ENCODE results near the gene PPHLN1.
"Not testable (repeated sequence)": the region's sequence is repeated elsewhere in the genome, so short reads cannot be mapped to it uniquely, and the experiment has no call there.

Gene PPHLN1

GRCh38 chr12:42322567-42322966 lies 3.4 kb upstream of the PPHLN1 start:
- no peak for DNase-seq (ENCODE audit: low read depth)

- no peak for DNase-seq (ENCODE audit: low read depth)
Observed at GRCh38 chr12:42323856-42324255, 2.1 kb upstream of the PPHLN1 start.

- DNase-seq (ENCODE audit: low read depth), result no peak
Observed at GRCh38 chr12:42325326-42325652, 678 bp upstream of the PPHLN1 start.

GRCh38 chr12:42326541-42327226 lies 717 bp downstream of the PPHLN1 start:
- peak; percentile 7 for DNase-seq (ENCODE audit: low read depth)

GRCh38 chr12:42327227-42327590 lies 1.2 kb downstream of the PPHLN1 start:
- no peak for DNase-seq (ENCODE audit: low read depth)

GRCh38 chr12:42330097-42330496 lies 4.1 kb downstream of the PPHLN1 start:
- DNase-seq (ENCODE audit: low read depth), result not testable (repeated sequence)

GRCh38 chr12:42332301-42333285 lies 6.6 kb downstream of the PPHLN1 start:
- DNase-seq (ENCODE audit: low read depth), result peak; percentile 7

- DNase-seq (ENCODE audit: low read depth), result no peak
Observed at GRCh38 chr12:42336286-42336685, 10.3 kb downstream of the PPHLN1 start.

GRCh38 chr12:42338280-42338679 lies 12.3 kb downstream of the PPHLN1 start:
- DNase-seq (ENCODE audit: low read depth), result no peak

- DNase-seq (ENCODE audit: low read depth), result no peak
Observed at GRCh38 chr12:42342028-42342427, 16.1 kb downstream of the PPHLN1 start.

GRCh38 chr12:42343721-42344120 lies 17.8 kb downstream of the PPHLN1 start:
- DNase-seq (ENCODE audit: low read depth), result no peak

GRCh38 chr12:42346403-42347002 lies 20.5 kb downstream of the PPHLN1 start:
- no peak for DNase-seq (ENCODE audit: low read depth)

GRCh38 chr12:42349119-42350020 lies 23.4 kb downstream of the PPHLN1 start:
- not testable (repeated sequence) for DNase-seq (ENCODE audit: low read depth)

- not testable (repeated sequence) for DNase-seq (ENCODE audit: low read depth)
Observed at GRCh38 chr12:42350021-42350407, 24.0 kb downstream of the PPHLN1 start.

GRCh38 chr12:42356344-42356743 lies 30.4 kb downstream of the PPHLN1 start:
- DNase-seq (ENCODE audit: low read depth), result no peak

GRCh38 chr12:42360747-42361403 lies 34.9 kb downstream of the PPHLN1 start:
- no peak for DNase-seq (ENCODE audit: low read depth)

GRCh38 chr12:42361909-42362646 lies 36.1 kb downstream of the PPHLN1 start:
- DNase-seq (ENCODE audit: low read depth), result no peak

GRCh38 chr12:42362647-42363260 lies 36.8 kb downstream of the PPHLN1 start:
- no peak for DNase-seq (ENCODE audit: low read depth)

GRCh38 chr12:42364692-42365091 lies 38.7 kb downstream of the PPHLN1 start:
- DNase-seq (ENCODE audit: low read depth), result no peak

- no peak for DNase-seq (ENCODE audit: low read depth)
Observed at GRCh38 chr12:42365486-42365885, 39.5 kb downstream of the PPHLN1 start.
